Measurements from ENCODE around the gene LTC4S.

Gene LTC4S

DNA sequence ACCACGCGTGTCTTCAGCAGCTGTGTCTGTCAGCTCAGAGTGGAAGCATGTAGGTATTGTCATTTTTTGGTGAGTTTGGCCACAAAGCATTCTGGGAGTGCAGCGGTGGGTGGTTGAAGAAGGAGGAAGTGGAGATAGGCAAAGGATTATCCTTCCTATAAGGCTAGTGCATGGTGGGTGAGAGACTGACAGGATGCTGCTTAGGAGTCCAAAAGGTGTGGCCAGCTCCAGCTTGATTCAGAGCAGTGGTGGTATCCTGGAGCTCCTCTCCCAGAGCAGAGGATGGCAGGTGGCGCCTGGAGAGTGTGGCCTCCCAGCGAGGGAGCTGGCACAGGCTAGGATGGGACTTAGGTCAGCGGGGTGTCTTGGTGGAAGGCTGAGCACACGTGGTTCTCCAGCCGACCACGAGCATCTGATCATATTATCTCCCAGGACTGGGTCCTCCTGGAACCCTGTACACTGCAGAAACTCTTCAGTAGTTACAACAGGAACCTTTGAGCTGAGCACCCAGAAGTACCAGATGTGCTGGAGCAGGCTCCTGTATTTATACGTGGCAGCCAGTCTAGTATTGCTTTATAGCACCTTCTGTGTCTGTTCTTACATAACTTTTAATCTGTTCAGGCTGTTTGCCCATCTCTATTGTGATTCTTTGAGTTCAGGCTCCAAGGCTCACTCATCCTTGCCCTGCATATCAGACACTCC is 31.6 kb upstream of the LTC4S start:
- no peaks in the 10 kb centered on the region for H3K36me3 ChIP-seq (ENCODE audit: insufficient read depth)
- H4K20me1 ChIP-seq (ENCODE audit: insufficient read depth) = no peaks in the 10 kb centered on the region
- TF ChIP-seq, protein P1, sequence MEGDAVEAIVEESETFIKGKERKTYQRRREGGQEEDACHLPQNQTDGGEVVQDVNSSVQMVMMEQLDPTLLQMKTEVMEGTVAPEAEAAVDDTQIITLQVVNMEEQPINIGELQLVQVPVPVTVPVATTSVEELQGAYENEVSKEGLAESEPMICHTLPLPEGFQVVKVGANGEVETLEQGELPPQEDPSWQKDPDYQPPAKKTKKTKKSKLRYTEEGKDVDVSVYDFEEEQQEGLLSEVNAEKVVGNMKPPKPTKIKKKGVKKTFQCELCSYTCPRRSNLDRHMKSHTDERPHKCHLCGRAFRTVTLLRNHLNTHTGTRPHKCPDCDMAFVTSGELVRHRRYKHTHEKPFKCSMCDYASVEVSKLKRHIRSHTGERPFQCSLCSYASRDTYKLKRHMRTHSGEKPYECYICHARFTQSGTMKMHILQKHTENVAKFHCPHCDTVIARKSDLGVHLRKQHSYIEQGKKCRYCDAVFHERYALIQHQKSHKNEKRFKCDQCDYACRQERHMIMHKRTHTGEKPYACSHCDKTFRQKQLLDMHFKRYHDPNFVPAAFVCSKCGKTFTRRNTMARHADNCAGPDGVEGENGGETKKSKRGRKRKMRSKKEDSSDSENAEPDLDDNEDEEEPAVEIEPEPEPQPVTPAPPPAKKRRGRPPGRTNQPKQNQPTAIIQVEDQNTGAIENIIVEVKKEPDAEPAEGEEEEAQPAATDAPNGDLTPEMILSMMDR (conservative IDR thresholded peaks at IDR 0.05; ENCODE audit: low read depth, low read length) = no peak
- H3K27me3 ChIP-seq (ENCODE audit: insufficient read depth, low read depth) = no peaks in the 10 kb centered on the region
- no peak overlapping the region for H3K27ac ChIP-seq
- peaks cover 27% of the 10 kb centered on the region for H3K4me1 ChIP-seq (ENCODE audit: low read depth, poor library complexity, severe bottlenecking)
- peaks cover 13% of the 10 kb centered on the region; the same call in 1 of the 2 replicates for H3K79me2 ChIP-seq (ENCODE audit: insufficient read depth, low read depth)
- H3K4me3 ChIP-seq (IDR thresholded peaks at IDR 0.05; ENCODE audit: insufficient read depth, low read depth, low read length) = no peak overlapping the region
- H3K4me2 ChIP-seq = no peak overlapping the region
- H2AFZ ChIP-seq (ENCODE audit: low read depth) = no peak overlapping the region
- H3K9ac ChIP-seq = no peak overlapping the region

DNA sequence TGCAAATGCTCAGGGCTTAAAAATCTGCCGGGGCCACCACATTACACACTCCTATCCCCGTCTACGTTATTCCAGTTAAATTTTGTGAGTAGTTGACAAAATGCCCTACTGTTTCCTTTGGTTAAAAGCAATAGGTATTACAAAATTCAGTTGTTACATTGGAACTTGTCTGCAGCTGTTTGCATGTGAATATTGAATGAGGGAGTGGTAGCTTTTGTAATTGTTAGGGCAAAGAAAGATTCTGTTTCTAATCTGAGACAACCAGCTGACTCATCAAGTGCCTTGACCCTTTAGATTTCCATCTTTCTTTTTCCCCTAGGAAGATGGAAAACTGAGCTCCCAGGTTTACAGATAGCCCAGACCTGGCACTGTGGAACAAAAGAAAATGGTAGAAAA is 31.0 kb upstream of the LTC4S start:
- H3K79me2 ChIP-seq (ENCODE audit: insufficient read depth, low read depth) = peaks cover 13% of the 10 kb centered on the region; the same call in 1 of the 2 replicates
- no peaks in the 10 kb centered on the region for H4K20me1 ChIP-seq (ENCODE audit: insufficient read depth)
- TF ChIP-seq, protein P1 (conservative IDR thresholded peaks at IDR 0.05; ENCODE audit: low read depth, low read length) = no peak
- H3K27me3 ChIP-seq (ENCODE audit: insufficient read depth, low read depth) = no peaks in the 10 kb centered on the region
- H3K36me3 ChIP-seq (ENCODE audit: insufficient read depth) = no peaks in the 10 kb centered on the region
- no peak overlapping the region for H3K27ac ChIP-seq
- no peak overlapping the region for H3K4me3 ChIP-seq (IDR thresholded peaks at IDR 0.05; ENCODE audit: insufficient read depth, low read depth, low read length)
- H3K4me2 ChIP-seq = no peak overlapping the region
- no peak overlapping the region for H2AFZ ChIP-seq (ENCODE audit: low read depth)
- H3K4me1 ChIP-seq (ENCODE audit: low read depth, poor library complexity, severe bottlenecking) = peaks cover 27% of the 10 kb centered on the region
- H3K9ac ChIP-seq = no peak overlapping the region

DNA sequence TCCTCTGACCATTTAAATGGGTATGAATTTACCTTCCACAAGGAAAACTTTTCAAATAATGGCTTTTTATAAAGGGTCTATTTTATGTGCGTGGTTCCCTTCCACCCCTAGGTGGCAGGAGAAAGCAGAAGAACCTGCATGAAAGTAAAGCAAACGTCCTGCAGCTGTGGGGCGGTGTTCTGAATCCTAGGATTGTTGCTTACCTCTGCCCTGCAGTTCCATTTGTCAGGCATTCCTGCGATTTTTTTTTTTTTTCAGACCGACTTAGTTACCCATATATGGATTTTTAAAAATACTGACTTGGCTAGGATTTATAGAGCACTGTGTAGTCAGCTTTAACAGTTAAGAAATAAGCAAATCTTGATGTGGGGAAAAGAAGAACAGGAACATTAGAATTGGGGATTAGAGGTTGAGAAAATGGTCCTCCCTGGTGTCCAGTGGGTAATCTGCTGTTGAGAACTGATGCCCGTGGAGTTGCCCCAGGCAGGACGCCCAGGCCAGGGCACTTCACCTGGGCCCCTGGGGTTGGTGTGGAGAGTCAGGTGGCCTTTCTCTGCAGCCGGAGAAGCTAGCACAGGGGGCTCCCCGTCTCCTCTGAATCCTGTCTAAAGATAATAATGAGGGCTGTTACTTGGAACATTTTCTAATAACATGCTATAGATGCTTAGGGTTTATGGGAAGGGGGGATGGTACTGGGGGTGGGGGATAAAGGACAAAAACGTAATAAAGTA is 30.4 kb upstream of the LTC4S start:
- no peak overlapping the region for H3K9ac ChIP-seq
- H3K27ac ChIP-seq = no peak overlapping the region
- no peak overlapping the region for H3K4me3 ChIP-seq (IDR thresholded peaks at IDR 0.05; ENCODE audit: insufficient read depth, low read depth, low read length)
- no peak overlapping the region for H3K4me2 ChIP-seq
- H3K4me1 ChIP-seq (ENCODE audit: low read depth, poor library complexity, severe bottlenecking) = peaks cover 27% of the 10 kb centered on the region
- TF ChIP-seq, protein P1 (conservative IDR thresholded peaks at IDR 0.05; ENCODE audit: low read depth, low read length) = peak; percentile 80
- H3K27me3 ChIP-seq (ENCODE audit: insufficient read depth, low read depth) = no peaks in the 10 kb centered on the region
- no peaks in the 10 kb centered on the region for H4K20me1 ChIP-seq (ENCODE audit: insufficient read depth)
- no peak overlapping the region for H2AFZ ChIP-seq (ENCODE audit: low read depth)
- H3K36me3 ChIP-seq (ENCODE audit: insufficient read depth) = no peaks in the 10 kb centered on the region
- H3K79me2 ChIP-seq (ENCODE audit: insufficient read depth, low read depth) = peaks cover 13% of the 10 kb centered on the region; the same call in 1 of the 2 replicates

DNA sequence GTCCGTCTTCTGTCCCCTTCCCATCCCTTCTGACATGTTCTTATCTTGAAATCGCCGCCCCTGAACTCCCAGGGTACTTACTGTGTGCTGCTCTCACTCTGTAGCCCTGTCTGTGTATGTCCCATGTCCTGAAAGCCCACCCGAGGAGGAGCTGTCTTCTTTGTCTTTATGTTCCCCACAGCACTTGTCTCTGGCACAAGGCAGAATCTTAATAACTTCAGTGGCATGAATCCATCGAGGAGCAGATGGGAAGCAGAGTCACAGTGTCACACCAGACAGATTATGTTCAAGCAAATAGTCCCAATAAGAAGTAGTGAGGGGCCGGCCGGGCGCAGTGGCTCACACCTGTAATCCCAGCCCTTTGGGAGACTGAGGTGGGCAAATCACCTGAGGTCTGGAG is 29.7 kb upstream of the LTC4S start:
- Histone ChIP-seq H3K27ac (no peak overlapping the region), H3K9ac (no peak overlapping the region), H3K4me3 (IDR thresholded peaks at IDR 0.05; ENCODE audit: insufficient read depth, low read depth, low read length) (no peak overlapping the region), H3K27me3 (ENCODE audit: insufficient read depth, low read depth) (no peaks in the 10 kb centered on the region), H3K36me3 (ENCODE audit: insufficient read depth) (no peaks in the 10 kb centered on the region), H3K4me1 (ENCODE audit: low read depth, poor library complexity, severe bottlenecking) (peaks cover 26% of the 10 kb centered on the region), H3K79me2 (ENCODE audit: insufficient read depth, low read depth) (peaks cover 12% of the 10 kb centered on the region; the same call in 1 of the 2 replicates), H2AFZ (ENCODE audit: low read depth) (no peak overlapping the region), H3K4me2 (no peak overlapping the region), H4K20me1 (ENCODE audit: insufficient read depth) (no peaks in the 10 kb centered on the region)
- TF ChIP-seq, protein P1 (conservative IDR thresholded peaks at IDR 0.05; ENCODE audit: low read depth, low read length) = no peak
